OCI-LY7 (cell line): ENCODE results near the gene RRAGD.

Experiments used
- EZH2phosphoT487 ChIP-seq: fragments of 200-600 bp; sonication (generic); IDR thresholded peaks from 2 replicates; pipeline ENCODE4 v1.6.1; 2018; ENCODE audit warnings: low read depth, borderline replicate concordance, mild to moderate bottlenecking, mixed run types, antibody characterized with exemption, low read length, moderate library complexity, mixed read lengths
- TF ChIP-seq, protein P1 (sequence below): fragments of 200-600 bp; sonication (generic); conservative IDR thresholded peaks from 2 replicates; pipeline ENCODE4 v1.5.1; 2014; ENCODE audit warnings: mild to moderate bottlenecking, antibody characterized with exemption, low read length, moderate library complexity, mixed read lengths

DNA sequence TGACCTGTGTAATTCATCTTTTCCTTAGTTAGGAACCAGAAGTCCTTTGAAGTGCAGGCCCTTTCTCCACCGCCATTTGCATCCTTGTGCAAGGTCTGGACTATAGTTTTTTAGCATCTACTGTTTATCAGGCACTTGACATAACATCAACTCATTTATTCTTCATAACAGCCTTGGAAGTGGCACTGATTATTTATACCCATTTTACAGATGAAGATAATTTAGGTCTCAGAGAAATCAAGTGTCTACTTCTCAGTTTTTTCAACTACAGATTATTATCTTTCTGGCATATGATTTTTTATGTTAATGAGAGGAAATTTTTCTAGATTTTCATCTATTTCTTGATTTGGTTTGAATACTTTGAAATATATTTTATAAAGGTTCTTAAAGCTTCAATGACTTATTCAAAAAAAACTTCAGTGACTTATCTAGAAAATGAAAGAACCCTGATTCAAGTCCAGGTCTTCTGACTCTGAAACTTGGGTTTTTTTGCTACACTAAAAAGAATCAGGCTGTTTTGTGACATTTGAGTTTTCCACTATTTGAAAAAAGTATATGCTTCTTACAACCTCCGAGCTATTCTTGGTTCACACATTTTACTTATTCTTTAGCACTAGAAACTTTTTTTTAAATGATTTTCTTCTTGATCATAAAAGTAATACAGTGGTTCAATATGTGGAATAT is 56.4 kb downstream of the RRAGD start:
- TF ChIP-seq, protein P1, sequence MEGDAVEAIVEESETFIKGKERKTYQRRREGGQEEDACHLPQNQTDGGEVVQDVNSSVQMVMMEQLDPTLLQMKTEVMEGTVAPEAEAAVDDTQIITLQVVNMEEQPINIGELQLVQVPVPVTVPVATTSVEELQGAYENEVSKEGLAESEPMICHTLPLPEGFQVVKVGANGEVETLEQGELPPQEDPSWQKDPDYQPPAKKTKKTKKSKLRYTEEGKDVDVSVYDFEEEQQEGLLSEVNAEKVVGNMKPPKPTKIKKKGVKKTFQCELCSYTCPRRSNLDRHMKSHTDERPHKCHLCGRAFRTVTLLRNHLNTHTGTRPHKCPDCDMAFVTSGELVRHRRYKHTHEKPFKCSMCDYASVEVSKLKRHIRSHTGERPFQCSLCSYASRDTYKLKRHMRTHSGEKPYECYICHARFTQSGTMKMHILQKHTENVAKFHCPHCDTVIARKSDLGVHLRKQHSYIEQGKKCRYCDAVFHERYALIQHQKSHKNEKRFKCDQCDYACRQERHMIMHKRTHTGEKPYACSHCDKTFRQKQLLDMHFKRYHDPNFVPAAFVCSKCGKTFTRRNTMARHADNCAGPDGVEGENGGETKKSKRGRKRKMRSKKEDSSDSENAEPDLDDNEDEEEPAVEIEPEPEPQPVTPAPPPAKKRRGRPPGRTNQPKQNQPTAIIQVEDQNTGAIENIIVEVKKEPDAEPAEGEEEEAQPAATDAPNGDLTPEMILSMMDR = no peak
- TF ChIP-seq EZH2phosphoT487 = no peak
